ENCODE data around the gene KRTAP10-7.

- no peak for TF ChIP-seq HDAC2 (IDR thresholded peaks at IDR 0.05)
- TF ChIP-seq, protein P1, sequence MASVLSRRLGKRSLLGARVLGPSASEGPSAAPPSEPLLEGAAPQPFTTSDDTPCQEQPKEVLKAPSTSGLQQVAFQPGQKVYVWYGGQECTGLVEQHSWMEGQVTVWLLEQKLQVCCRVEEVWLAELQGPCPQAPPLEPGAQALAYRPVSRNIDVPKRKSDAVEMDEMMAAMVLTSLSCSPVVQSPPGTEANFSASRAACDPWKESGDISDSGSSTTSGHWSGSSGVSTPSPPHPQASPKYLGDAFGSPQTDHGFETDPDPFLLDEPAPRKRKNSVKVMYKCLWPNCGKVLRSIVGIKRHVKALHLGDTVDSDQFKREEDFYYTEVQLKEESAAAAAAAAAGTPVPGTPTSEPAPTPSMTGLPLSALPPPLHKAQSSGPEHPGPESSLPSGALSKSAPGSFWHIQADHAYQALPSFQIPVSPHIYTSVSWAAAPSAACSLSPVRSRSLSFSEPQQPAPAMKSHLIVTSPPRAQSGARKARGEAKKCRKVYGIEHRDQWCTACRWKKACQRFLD (CRISPR knock-in tag; IDR thresholded peaks at IDR 0.05) = no peak
Observed at GRCh38 chr21:44618504-44618903, 18.1 kb downstream of the KRTAP10-7 start.
